NOMO-1 treated with dmso at 0.1 percent for 144 hours (cell line): Measurements from ENCODE around the gene NMRK2.
"Not testable (repeated sequence)": the region's sequence is repeated elsewhere in the genome, so short reads cannot be mapped to it uniquely, and the experiment has no call there.

Source experiments
- DNase-seq: peaks from one replicate; lab custom pipeline; 2025; ENCODE audit not compliant: unreplicated experiment; lab: John Stamatoyannopoulos, UW

The NMRK2 gene

GRCh38 chr19:3964256-3965194 lies 31.7 kb downstream of the NMRK2 start:
- DNase-seq = no peak

- no peak for DNase-seq
Measured at GRCh38 chr19:3966051-3967017, 33.5 kb downstream of the NMRK2 start.

DNA sequence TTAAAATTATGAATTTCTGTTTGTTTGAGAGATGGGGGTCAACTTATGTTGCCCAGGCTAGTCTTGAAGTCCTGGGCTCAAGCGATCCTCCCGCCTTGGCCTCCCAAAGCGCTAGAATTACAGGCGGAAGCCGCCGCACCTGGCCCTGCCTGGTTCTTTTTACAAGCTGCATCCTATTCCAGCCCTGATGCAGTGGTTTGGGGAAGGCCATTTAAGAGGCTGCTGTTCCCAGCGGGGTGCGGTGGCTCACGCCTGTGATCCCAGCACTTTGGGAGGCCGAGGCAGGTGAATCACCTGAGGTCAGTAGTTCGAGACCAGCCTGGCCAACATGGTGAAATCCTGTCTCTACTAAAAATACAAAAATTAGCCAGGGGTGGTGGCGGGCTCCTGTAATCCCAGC lies 35.1 kb downstream of the NMRK2 start:
- not testable (repeated sequence) for DNase-seq

DNA sequence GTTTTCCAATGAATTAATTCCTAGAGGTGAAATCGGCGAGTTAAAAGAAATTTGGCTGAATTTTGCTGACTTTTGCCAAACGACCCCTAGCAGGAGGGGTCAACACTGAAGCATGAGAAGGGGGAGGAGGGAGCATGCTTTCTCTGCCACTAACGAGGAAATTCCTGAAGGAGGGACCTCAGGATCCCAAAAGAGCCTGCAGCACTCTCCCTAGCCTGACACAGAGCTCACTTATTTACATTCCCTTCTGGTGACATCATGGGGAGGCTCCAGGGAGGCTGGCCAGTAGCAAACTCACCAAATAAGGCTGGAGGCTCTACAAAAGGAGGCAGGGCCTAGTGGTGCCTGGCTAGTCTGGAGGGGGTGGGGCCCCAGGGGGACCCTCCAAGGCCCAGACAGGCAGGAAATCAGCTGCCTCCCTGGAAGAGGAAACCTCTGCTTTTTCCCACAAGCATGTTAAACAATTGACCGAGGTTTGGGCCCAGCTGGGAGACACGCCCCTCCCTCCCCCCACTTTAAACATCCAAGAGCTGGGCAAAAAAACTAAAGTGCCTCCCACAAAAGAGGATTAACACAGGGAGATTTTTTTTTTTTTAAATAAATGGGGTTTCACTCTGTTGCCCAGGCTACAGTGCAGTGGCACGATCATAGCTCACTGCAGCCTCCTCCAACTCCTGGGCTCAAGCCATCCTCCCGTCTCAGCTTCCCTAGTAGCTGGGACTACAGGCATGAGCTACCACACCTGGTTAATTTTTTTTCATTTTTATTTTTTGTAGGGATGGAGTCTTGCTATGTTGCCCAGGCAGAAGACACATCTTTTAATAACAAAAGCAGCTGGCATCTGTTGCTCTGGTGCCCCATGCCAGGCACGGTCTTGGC lies 35.9 kb downstream of the NMRK2 start:
- DNase-seq = no peak

- DNase-seq = no peak
Measured at GRCh38 chr19:3969435-3970312, 36.8 kb downstream of the NMRK2 start.

GRCh38 chr19:3970313-3970807 lies 37.5 kb downstream of the NMRK2 start:
- no peak for DNase-seq

- peak; percentile 99 for DNase-seq
Measured at GRCh38 chr19:3970808-3971598, 38.1 kb downstream of the NMRK2 start, which contains the start of gene DAPK3. DAPK3 (minus strand) TSS chr19:3971099; CDS start chr19:3969735, 1,364 bp downstream.

GRCh38 chr19:3975144-3975543 lies 42.3 kb downstream of the NMRK2 start:
- DNase-seq = no peak

- no peak for DNase-seq
Measured at GRCh38 chr19:3975637-3976087, 42.8 kb downstream of the NMRK2 start.

DNA sequence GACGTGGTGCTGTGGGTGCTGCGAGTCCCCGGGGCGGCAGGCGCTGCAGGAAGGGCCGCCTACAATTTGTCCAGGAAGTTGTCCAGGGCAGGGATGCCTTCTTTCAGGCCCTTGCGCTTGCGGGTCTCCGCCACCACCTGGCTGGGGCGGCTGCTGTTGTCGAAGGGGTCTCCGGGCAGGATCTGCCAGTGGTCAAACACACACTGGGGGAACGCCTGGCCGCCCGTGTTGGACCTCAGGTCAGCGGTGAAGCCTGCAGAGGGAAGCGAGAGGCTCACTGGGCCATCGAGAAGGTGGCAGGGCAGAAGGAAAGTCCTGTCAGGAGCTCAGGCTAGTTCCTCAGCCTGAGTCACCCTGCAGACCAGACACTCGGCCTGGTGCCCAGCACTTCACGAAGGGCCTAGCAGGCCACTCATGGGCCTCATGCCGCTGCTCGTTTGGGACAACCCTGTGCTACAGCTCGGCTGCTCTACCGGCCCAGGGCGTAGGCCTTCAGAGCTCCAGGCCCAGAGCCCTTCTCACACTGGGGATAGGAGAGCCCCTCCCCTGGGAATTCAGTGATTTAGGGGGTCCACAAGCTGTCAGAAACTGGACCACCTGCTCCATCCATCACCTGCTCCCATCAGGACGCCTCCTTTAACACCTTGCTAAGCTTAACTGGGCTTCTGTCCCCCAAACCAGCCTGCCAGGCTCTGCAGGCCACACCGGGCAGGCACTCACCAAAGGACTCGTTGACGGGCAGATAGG lies 43.8 kb downstream of the NMRK2 start:
- no peak for DNase-seq

DNA sequence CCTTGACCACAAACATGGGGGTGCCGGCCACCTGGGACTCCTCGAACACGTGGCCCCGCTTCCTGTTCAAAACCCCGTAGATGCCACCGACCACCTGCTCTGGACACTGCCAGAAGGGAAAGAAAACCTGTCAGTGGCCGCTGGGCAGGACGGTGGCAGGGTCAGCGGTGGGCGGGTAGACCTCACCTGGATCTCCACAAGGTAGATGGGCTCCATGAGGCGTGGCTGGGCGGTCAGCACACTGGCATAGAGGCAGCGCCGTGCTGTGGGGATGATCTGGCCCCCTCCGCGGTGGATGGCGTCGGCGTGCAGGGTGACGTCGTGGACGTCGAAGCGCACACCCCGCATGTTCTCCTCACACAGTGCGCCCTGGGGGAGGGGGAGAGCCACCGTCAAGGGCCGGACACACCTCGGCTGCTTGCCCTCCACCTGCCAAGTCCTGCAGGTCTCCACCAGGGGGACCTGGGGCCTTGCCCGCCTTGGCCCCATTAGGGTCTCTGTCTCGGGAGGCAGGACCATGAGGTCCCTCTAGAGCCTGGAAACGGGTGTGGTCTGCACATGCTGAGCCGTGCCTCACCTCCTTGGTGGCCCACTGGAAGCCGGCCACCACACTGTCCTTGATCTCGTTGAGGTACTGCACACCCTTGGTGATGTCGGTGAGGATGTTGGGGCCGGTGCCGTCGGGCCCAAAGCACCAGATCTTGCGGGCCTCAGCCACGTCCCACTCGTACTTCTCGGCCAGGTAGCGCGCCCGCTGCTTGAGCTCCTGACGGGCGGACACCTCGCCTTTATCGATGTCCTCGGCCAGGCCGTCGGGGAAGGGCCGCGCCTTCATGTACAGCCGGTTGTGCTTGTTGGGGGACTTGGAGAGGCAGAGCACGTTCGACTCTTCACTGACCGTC lies 44.6 kb downstream of the NMRK2 start:
- DNase-seq = no peak

DNA sequence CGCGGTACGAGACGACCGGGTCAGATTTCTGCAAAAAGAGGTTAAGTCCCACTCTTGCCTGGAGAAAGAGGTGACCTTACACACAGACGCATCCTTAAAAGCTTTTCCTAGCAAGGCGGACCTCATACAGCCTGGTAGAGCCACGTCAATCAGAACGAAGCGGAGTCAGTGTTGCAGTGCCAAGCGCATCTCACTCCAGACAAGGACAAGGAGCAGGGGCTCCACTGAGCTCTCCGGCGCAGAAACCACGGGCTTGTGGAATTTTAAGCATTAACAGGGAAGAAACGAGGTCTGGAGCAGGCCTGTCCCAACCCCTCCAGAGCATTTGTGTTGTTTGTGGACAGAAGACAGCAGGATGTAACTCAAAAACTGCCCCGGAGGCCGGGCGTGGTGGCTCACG lies 45.3 kb downstream of the NMRK2 start:
- no peak for DNase-seq

DNA sequence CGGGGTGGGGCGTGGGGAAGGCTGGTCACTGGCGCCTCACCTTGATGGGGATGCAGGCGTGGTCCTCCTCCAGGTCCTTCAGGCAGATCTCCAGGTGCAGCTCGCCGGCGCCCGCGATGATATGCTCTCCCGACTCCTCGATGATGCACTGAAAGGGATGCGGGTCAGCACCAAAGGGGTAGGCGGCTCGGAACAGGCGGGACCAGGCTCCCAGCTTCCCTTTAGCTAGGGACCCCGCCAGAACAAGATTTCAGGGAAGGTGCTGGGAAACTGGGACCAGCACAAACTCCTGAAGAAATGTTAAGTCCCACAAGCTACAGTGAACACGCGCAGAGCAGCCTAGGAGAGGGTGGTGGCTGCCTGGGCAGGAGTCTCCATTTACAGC lies 46.4 kb downstream of the NMRK2 start:
- DNase-seq = no peak

DNA sequence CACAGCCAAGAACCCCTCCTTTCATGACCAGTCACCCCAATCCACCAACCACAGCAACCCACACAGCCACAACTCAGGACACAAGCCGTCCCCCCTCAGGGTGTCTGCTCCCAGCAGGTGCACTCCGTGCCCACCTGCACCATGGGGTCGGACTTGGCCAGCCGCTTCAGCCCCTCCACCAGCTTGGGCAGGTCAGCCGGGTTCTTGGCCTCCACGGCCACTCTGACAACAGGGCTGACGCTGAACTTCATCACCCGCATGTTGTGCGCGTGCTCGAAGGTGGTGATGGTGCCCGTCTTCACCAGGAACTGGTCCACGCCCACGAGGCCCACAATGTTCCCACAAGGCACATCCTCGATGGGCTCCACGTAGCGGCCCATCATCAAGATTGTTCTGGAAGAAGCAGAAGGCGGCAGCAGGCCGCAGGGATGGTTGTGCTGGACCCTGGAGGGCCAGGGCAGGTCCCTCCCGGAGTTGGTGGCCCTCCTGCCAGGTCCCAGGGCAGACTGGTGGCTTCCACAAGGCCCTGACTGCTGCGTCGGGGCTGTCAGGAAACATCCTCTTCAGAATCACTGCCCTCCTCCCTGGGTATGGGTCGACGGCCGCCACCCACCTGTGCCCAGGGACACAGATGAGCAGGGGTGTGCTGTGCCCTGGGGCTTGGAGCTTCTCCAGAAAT lies 46.9 kb downstream of the NMRK2 start:
- no peak for DNase-seq

DNA sequence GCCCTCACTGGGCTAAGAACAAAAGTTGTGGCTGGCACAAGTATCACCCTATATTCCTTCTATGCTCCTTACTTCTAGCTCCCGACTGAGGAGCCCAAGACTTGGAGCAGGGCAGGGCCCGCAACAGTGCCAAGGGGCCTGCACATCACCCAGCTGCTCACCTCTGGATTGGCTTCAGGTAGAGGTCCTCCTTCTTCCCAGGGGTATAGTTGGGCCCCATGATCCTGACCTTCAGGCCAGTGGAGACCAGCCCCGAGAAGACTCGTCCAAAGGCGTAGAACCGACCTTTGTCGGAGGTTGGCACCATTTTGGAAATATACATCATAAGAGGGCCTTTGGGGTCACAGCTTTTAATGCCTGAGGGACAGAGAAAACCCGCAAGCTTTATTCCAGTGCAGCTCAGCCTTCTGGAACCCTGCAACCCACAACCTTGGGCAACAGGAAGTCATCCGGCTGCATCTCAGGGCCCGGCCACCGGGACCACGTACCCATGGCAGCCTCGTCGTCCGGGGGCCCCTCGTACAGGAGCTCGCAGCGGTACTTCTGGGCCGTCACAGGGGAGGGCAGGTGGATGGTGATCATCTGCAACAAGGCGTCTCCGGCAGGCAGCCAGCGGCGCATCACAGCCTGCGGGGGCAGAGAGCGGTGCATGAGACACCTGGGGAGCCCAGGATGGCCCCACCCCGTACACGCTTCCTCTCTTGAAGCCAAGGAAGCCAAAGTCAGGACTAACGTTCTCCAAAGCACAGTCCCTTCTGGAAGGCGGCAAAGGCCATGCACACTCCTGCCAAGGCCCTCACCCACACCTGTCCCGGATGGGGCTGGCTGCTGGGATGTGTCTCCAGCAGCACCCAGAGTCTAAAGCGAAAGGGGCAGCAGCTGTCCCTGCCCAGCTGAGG lies 47.7 kb downstream of the NMRK2 start:
- no peak for DNase-seq
